Pulmonary artery endothelial cell (primary cell): ENCODE measurements around the gene SELENON. TPM values are rescaled to one million over a fixed set of nuclear protein-coding genes. Genes with fewer than 3 reads are reported as not detected.

Experiments
- DNase-seq: peaks from one replicate; pipeline ENCODE4 v3.0.0-alpha.2; 2011; ENCODE audit warnings: low read depth, low spot score
- total RNA-seq: library from RNA; depleted of rRNA; stranded (reverse); fragments of >200 nt; gene quantifications from 2 replicates; pipeline ENCODE4 v1.2.3, GENCODE V29; 2014

SELENON gene
- total RNA-seq, 1 donor from 2014 or later = 33.2 TPM

- DNase-seq = no peak
Observed at GRCh38 chr1:25770541-25771220, 29.3 kb upstream of the SELENON start.

GRCh38 chr1:25771221-25772114, 28.5 kb upstream of the SELENON start:
- DNase-seq = no peak

GRCh38 chr1:25772164-25772563, 27.8 kb upstream of the SELENON start:
- no peak for DNase-seq

- DNase-seq = no peak
Observed at GRCh38 chr1:25772692-25773245, 27.2 kb upstream of the SELENON start.

- DNase-seq = no peak
Observed at GRCh38 chr1:25773441-25774125, 26.4 kb upstream of the SELENON start.

GRCh38 chr1:25774206-25774803, 25.7 kb upstream of the SELENON start:
- DNase-seq = no peak

- DNase-seq = no peak
Observed at GRCh38 chr1:25774921-25775771, 24.8 kb upstream of the SELENON start.

GRCh38 chr1:25779388-25779787, 20.6 kb upstream of the SELENON start:
- no peak for DNase-seq

GRCh38 chr1:25779894-25780293, 20.1 kb upstream of the SELENON start:
- no peak for DNase-seq

- no peak for DNase-seq
Observed at GRCh38 chr1:25780318-25781129, 19.5 kb upstream of the SELENON start.

- no peak for DNase-seq
Observed at GRCh38 chr1:25781130-25781433, 18.9 kb upstream of the SELENON start.

- no peak for DNase-seq
Observed at GRCh38 chr1:25782608-25783201, 17.3 kb upstream of the SELENON start.

GRCh38 chr1:25784575-25785051, 15.4 kb upstream of the SELENON start:
- no peak for DNase-seq

GRCh38 chr1:25785333-25786067, 14.5 kb upstream of the SELENON start:
- no peak for DNase-seq

GRCh38 chr1:25786887-25787759, 12.9 kb upstream of the SELENON start:
- no peak for DNase-seq

- no peak for DNase-seq
Observed at GRCh38 chr1:25787760-25788166, 12.2 kb upstream of the SELENON start.

GRCh38 chr1:25790472-25790871, 9.5 kb upstream of the SELENON start:
- DNase-seq = no peak

- no peak for DNase-seq
Observed at GRCh38 chr1:25792115-25792514, 7.9 kb upstream of the SELENON start.
